GM19468 (cell line): ENCODE measurements around the gene SAMD4A.

Source experiments
- ATAC-seq: cut with Tn5 transposase; IDR thresholded peaks from one replicate; pipeline ENCODE4 v1.9.1; 2021; ENCODE audit warnings: mild to moderate bottlenecking, moderate library complexity, moderate number of reproducible peaks; ENCODE audit not compliant: unreplicated experiment; ENCODE audit errors: extremely low read depth

The SAMD4A gene

DNA sequence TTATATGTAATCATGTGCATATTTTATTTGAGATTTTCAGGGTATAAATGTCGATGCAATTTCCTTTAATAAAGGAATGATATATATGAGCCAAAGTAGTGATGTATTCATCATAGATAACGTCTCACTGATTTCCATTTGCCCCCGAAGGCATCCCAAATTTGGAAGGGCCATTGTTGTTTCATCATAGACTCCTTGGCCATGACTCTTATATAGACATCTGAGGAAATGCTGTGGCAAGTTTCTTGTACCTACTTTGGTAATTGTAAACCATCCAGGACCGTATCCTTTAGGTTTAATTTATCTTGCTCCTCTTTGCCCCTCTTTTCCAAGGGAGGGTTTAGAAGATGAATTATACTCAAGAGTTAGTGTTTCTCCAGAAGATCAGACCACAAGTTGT lies 84.7 kb downstream of the SAMD4A start:
- no peak for ATAC-seq

DNA sequence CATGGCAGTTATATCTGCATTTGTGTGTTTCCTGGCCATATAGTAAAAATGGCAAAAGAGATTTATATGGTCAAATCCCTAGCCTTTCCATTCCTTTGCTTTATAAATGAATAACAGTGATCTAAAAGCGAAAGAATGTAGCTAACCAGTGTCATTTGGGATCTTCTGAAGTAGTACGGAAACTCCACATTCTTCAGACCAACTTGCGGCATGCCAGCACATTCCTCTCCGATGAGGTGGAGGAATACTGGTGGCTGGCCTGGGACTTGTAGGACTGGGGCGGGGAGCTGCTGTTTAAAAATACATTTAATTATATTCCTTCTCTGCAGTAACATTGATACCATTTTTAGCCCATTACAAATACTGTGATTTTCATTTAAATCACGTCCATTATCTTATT lies 85.3 kb downstream of the SAMD4A start:
- no peak for ATAC-seq

DNA sequence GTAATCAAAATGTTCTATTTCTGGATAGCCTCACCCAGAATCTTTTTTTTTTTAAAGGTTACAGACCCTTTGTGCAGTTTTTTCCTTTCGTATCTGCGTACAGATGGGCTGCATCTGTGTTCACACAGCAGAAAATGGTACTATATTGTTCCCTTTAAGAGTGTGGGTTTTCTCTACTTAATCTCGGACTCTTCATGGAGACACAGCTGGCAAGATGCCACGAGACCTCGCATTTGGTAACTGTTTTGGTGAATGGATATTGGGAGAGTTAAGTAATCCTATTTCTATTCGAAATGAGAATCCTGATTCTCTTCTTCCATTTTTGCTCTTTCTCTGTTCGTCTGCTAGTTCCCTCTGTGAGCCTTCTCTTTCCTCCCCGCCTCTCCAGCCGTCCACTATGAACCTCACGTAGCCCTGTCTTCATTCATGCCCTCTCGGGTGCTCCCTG lies 85.7 kb downstream of the SAMD4A start:
- no peak for ATAC-seq

DNA sequence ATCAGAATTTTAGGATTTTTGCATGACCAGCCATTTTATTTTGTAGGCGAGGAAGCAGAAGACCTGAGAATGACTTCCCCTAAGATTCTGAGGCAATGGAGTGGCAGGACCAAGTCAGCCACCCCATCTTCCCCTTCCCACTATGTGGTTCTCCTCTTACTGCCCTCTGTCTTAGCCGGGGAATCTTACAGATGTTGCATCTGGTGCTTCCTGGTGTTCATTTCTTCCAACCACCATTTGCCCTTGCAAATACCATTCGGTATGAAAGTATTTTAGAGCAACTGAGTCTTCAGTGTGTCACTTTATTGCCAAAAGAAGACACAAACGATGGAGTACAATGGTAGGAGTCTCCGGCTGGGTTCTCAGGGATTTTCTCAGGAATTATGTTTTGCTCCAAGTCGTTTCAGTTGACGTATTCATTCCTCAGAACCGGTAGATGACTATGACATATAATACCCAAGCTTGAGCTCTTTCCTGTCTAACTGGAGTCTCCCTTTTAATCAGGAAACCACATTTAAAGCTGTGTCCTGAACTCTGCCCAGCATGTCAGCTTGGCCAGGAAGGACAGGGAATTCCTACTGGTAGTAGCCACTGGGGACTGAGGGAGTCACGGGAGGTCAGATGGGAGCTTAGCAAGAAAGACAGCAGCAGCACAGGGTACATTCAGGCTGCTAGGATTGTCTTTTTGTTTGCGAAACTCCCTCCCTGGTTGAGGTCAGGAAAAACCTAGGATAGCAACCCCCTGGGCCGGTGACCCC lies 87.0 kb downstream of the SAMD4A start:
- ATAC-seq = no peak

DNA sequence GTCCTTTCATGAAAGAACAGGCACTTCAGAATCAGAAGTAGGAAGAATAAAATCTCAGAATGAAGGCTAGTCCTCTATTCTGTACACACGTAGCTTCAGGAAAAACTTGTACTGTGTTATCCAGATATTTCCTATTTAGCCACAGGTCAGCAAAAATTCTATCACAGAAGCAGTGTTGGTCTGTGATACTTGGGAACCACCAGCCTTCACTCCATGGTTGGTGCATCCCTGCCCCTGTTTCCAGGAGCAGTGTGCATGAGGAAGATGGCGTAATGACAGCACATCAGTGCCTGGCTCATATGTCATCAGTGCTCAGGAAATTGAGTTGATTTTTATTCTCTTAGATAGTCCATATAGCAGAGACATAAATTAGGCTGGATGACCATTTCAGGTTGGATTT lies 87.7 kb downstream of the SAMD4A start:
- no peak for ATAC-seq

DNA sequence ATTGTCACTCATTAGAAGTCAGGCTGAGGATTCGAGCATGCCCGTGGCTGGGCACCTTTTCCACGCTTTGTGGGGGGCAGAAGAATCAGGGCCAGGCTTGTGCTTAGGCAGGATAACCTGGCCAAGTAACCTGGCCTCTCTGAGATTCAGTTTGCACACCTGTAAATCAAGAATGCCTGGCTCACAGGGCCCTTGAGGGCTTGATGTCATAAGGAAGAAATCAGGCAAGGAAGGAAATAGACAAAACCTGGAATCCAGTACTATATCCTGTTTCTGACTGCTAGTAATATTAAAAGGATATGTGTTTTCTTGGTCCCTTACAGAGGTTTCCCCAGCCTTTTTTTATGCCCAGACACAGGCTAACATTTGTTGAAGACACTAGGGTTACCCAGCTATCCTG lies 91.9 kb downstream of the SAMD4A start:
- ATAC-seq = no peak

DNA sequence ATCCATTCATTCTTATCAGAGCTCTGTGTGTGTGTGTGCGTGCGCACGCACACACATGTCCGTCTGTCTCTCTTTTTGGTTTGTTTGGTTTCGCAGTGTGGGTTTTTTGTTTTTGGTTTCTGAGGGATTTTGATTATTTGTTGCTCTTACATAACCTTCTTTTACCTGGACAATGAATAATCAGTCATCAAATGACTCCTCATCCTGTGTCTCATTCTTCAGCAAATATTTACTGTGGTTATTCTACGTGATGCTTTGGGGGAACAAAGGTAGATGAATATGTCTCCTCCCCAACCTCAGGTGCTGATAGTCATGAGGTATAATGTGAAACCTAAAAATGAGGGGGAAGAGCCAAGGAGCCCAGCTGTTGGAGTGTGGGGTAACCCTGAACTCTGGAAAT lies 92.4 kb downstream of the SAMD4A start:
- ATAC-seq = no peak

DNA sequence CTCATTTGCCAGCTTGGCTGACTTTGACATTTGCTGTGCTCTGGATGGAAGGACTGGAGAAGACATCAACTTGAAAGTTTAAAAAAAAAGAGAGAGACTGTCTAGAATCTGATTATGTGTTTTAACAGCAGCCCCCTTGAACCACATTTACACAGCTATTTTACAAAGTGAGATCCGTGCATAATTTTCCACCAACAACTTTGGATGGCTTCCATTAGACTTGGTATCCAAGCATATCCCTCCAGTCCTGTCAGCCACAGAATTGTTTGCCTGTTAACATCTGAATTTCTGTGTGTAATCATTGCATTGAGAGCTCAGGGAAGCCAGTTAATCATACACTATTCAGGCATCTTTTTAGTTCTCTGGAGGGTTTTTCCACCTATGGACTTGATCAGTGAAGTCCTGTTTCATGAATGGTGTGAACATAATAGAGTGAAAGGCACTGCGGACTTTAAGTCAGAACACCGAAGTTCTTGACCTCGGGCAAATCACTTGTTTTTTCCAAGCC lies 93.7 kb downstream of the SAMD4A start:
- ATAC-seq = no peak

DNA sequence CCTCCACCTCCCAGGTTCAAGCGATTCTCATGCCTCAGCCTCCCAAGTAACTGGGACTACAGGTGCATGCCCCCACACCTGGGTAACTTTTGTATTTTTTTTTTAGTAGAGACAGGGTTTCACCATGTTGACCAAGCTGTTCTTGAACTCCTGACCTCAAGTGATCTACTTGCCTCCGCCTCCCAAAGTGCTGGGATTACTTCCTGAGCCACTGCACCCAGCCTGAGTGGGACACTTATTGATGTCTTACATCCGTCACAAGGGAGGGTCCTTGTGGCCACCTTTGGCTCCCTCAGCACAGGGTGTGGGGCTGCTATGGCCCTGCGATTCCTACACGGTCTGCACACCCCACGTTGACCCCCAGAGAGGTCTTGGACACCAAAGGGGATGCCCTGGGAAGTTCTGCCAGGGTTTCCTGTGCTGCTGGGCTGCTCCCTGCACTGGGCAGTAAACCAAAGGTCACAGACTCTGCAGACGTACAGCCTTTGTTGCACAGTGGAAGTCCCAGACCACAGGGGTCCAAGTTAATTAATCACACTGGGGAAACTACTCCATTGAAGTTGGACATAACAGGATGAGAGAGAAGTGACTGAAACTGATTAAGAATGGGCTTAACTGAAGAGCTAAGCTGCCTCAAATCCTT lies 95.7 kb downstream of the SAMD4A start:
- no peak for ATAC-seq

DNA sequence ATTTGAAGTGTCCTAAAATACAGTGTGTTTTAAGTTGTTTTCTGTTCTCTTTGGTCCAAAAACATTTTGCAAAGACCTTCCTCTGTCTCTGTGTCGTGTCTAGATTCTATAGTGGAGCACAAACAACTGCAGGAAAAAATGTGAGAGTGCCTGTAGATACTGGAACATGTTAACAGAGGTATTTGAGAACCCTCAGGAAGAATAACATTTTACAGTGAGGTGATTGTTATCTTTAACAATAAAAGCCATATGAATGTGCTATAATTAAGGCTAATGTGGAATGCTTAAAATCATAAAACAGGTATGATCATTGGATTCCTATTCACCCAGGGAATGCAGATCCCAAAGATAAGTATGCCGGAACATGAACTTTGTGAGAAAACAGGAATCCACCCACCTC lies 98.0 kb downstream of the SAMD4A start:
- no peak for ATAC-seq

DNA sequence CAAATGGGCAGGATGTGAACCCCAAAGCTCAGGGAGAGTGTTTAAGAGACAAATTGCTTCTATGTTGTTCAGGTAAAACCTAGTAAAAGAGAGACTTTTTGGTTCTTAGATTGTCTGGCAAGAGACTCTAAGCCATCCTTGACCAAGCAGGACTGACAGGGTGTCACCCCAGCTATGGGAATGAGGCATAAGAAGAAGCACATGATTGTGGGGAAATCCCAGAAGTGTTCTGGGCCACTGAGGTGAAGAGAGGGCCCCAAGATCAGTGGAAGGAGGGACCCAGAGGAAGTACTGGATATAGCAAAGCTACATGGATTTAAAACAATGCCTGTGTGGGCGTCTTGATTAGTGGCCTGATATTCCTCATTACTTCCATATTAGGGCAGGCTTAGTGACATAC lies 99.0 kb downstream of the SAMD4A start:
- ATAC-seq = no peak

DNA sequence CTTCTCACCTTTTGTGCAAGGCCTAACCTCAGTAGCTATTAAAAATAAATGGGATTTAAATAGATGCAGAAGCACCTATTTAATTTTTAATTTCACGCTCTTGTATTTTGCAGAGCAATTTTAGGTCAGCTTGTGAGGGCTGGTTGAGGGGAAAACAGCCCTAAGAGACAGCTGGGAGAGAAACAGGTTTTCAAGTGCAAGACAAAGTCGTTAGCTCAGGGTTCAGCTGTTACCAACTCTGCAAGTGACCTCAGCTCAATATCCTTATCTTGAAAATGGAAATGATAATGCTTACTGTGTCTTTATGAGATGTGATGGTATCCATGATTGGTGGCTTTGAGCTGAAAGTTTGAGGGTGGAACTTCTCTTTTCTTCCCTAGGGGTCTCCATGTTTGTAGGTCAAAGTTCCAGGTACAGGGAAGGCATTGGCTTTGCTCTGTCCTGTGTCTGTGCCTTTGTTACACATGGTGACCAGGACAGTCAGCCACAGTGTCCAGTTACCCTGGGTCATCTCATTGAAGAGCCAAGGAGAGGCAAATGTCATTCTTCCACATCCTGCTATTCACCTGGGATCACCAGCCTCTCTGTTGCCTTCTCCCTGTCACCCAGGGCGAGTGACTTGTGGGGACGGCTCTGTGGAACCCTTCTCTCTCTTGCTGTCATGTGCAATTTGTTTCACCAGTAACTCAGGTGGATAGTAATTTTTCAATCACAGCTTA lies 100.3 kb downstream of the SAMD4A start:
- ATAC-seq = no peak

DNA sequence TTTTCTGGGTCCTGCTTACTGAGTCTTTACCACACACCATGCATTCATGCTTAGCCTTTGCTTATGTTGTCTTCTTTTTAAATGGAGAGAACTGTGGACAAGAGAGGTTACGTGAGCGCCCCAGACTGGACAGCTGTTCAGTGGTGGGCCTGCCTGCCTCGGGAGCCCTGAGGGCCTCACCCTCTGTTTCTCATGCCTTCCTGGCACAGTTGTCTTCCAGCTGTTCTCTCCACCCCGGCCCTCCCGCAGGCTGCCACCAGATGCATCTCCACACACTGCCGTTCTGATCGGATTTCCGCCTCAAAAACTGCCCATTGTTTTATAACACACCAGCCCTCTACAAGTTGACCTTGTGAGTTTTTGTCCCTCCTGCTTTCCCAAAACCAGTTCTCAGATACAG lies 100.8 kb downstream of the SAMD4A start:
- ATAC-seq = no peak

DNA sequence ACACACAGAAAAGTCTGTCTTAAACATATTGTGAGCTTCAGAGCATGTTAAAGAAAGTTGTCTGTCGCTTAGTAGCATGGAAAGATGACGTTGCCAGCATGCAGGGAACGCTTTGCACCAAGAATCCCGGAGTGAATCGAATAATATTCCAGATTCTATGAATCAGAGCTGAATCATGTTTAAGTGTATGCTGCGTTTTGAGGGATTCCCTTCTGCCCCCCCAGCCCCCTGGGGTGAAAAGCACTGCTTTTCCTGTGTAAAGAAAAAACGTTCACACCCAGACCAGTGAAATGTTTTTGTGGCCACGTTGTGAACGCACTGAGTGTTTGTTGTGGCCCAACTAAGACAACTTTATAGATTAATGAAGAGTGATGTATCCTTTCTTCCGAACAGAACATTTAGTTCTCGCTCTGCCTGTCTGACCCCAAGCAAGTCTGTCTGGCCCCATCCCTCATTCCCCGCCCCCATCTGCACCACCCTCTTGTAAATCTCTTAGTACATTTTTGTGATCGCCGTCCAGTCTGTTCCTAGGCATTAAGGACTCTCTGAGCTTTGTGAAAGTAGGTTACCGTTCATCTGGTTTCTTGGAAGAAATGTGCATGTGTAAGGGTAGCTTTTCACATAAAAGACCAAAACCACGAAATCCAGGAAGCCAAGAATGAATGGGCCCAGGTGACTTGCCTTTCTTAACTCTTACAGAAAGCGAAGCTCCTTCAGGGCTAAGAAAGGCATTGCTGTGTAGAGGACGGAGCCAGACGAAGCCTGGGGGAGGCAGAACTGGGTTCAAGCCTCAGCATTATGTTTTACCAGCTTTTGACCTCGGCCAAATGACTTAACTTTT lies 103.0 kb downstream of the SAMD4A start:
- ATAC-seq = no peak

DNA sequence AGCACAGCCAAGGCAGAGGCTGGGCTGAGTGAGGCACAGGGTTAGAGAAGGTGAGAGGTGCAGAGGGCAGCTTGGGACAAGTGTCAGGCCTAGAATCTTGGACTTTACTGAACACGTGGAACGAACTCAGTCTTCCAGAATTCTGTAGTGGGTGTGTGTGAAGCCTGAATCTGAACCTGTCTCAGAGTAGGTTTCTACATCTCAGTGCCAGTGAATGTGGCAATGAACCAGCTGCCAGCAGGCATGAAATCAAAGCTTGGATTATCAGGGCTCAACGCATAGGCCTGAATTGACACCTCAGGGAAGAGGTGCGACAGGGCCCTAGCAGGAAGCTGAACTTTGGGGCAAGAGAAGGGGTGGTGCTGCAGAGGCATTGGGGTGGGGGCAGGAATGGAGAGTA lies 104.6 kb downstream of the SAMD4A start:
- ATAC-seq = no peak

DNA sequence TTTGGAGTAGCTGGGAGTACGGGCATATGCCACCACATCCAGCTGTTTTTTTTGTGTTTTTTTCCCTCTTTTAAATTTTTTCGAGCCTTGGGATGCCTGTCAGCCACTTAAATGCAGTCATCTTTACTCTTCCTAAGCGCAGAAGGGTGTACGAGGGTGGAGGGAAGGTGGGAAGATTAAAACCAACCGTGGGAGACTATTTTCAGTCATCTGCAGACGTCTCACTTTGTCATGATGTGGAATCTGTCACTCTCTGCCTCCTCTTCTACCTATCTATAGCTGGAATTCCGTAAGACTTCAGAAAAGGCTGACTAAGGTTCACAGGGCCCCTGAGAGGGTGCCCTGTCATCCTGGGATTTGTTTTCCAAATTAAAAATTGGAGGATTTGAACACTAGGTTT lies 105.3 kb downstream of the SAMD4A start:
- ATAC-seq = no peak

DNA sequence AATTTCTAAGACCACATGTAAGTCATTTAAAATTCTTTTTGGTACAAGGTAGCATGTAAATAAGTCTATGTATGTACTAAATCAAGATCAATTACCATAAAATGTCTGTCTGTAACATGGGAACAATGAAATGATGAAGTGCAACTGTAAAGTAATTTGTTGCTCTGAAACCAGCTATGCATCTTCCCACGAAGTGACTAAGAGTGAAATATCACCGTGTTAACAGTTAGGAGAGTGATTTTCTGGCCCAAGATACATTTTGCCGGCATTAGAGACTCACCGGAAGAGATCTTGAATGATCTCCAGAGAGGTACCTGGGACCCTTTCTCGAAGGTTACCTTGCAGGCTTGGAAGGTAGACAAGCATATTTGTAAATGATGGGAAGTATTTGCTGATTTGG lies 105.8 kb downstream of the SAMD4A start:
- ATAC-seq = no peak

DNA sequence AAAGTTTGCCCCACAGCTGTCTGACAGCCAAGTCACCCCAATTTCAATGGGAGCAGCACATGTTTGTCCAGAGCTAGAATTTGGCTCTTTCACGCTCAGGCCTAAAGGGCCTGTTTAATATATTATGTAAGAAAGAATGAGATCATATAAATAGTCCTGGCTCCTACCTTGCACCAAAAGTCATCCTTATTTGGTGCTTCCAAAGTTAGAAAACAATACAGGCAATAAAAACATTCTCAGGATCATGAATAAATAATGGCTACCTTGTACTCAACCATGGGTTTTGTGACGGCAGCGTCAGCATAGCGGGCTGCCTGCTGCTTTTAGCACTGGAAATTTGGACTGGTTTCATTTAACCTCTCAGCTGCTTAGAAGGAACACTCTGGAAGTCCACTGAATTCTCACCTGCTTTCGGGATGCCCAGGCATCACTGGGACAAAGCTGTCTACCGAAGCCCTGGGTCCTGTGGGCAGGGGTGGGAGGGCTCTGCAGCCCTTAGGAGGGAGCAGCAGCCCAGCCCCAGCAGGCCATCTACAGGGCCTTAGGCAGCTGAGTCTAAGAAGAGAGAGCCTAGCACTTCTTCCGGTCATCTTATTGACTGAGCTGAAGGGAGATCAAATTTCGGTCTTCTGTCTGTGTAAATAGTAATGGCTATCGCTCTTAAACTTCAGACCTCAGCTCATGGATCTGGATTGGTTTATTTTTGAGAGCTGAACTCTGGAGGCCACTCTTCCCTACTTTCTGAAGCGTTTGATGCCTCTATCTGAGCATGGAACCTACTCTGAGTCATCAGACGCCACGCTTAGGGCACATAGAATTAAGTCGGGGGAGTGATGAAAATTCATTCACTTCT lies 106.5 kb downstream of the SAMD4A start:
- ATAC-seq = no peak

DNA sequence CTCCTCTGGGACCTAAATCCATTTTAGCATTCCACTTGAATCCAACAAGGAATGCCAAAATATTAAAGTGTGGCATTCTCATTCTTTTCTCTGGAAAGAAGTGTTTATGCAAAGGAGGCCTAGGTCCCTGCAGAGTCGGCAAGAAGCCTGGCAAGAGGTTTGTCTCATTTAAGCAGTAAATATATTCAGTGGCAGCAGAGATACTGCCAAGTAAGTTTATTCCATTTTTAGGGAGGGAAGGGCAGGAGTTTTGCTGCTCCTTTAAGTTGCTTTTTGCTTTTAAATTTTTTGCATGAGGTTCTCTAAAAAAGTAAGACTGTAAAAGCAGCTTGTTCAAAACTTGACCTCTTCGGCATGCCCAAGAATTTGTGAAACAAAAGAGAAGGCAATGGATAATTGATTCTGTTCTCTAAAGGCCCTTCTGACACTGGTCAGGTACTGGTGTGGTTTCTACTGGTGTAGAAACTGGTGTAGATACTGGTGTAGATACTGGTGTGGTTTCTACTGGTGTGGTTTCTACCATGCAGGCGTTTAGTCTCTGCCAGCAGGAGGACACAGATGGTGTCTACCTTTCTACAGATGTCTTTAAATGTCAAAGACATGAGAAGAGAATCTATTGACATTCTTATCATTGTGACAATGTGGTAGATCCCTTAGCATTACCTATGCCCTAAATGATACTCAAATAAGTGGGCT lies 107.3 kb downstream of the SAMD4A start:
- ATAC-seq = no peak
